Liver (tissue), 9 donors: Measurements from ENCODE around the gene TEX44. TPM values are rescaled to one million over a fixed set of nuclear protein-coding genes. Genes with fewer than 3 reads are reported as not detected.
A peak's percentile ranks its signal among the peaks of the same experiment; 100 is the strongest.

Experiments used
- DNase-seq: peaks from one replicate; pipeline ENCODE4 v3.0.0-alpha.2; 2017; ENCODE audit warnings: low spot score
- H3K27ac ChIP-seq, 2 donors: one replicate each; pipeline ENCODE4 v1.7.0; 2013; ENCODE audit warnings: inconsistent platforms in 2 of 2, low read length in 2 of 2, control low read depth in 1 of 2, low read depth in 1 of 2, mild to moderate bottlenecking in 1 of 2
- H3K27me3 ChIP-seq, 4 donors: one replicate each; pipeline versions ENCODE4 v1.6.1 to v1.7.0; 2013; ENCODE audit warnings: low read length in 3 of 4, inconsistent platforms in 1 of 4, mild to moderate bottlenecking in 1 of 4, moderate library complexity in 1 of 4; ENCODE audit not compliant: control insufficient read depth in 4 of 4, insufficient read depth in 4 of 4
- H3K36me3 ChIP-seq, 4 donors: one replicate each; pipeline versions ENCODE4 v1.6.1 to v1.7.0; 2013; ENCODE audit warnings: low read length in 3 of 4, mild to moderate bottlenecking in 3 of 4, low read depth in 1 of 4, moderate library complexity in 1 of 4; ENCODE audit not compliant: control insufficient read depth in 4 of 4, insufficient read depth in 3 of 4
- H3K4me1 ChIP-seq, 4 donors: one replicate each; pipeline versions ENCODE4 v1.6.1 to v1.7.0; 2013; ENCODE audit warnings: low read length in 3 of 4, mild to moderate bottlenecking in 3 of 4, moderate library complexity in 1 of 4; ENCODE audit not compliant: control insufficient read depth in 4 of 4, insufficient read depth in 4 of 4
- H3K4me3 ChIP-seq, 3 donors: one replicate each; pipeline versions ENCODE4 v1.6.1 to v1.7.0; 2013; ENCODE audit warnings: low read length in 3 of 3, control low read depth in 1 of 3, low read depth in 1 of 3, mild to moderate bottlenecking in 1 of 3
- H3K9ac ChIP-seq, 2 donors: one replicate each; pipeline ENCODE4 v1.7.0; 2013; ENCODE audit warnings: low read length in 2 of 2, mild to moderate bottlenecking in 2 of 2, moderate library complexity in 2 of 2, control low read depth in 1 of 2, low read depth in 1 of 2
- H3K9me3 ChIP-seq, 4 donors: one replicate each; pipeline versions ENCODE4 v1.6.1 to v1.7.0; 2013; ENCODE audit warnings: low read length in 3 of 4; ENCODE audit not compliant: control insufficient read depth in 4 of 4
- EGR1 ChIP-seq, 2 donors: IDR thresholded peaks; 2 replicates each; pipeline ENCODE4 v1.6.1; 2016 to 2018; ENCODE audit warnings: antibody characterized with exemption in 2 of 2, low read depth in 2 of 2
- FOXA1 ChIP-seq: IDR thresholded peaks from 2 replicates; pipeline ENCODE4 v1.6.1; 2016; ENCODE audit warnings: antibody characterized with exemption
- GABPA ChIP-seq, 2 donors: IDR thresholded peaks in 1 of 2; conservative IDR thresholded peaks in 1 of 2; 2 replicates each; pipeline ENCODE4 v1.6.1; 2016; ENCODE audit warnings: antibody characterized with exemption in 2 of 2, mild to moderate bottlenecking in 1 of 2, moderate library complexity in 1 of 2
- NR2F2 ChIP-seq: IDR thresholded peaks from 2 replicates; pipeline ENCODE4 v1.6.1; 2016; ENCODE audit warnings: antibody characterized with exemption
- RXRA ChIP-seq, 2 donors: IDR thresholded peaks; 2 replicates each; pipeline ENCODE4 v1.6.1; 2017 to 2018; ENCODE audit warnings: antibody characterized with exemption in 2 of 2, mild to moderate bottlenecking in 1 of 2
- SP1 ChIP-seq: IDR thresholded peaks from 2 replicates; pipeline ENCODE4 v1.6.1; 2018; ENCODE audit warnings: antibody characterized with exemption, mild to moderate bottlenecking
- WGBS: extraction: QIAGEN DNeasy Blood & Tissue Kit; methylation state at CpG from one replicate; pipeline ENCODE4 v1.1.7; 2013; 5-methylcytosine and 5-hydroxymethylcytosine counted together
- polyA plus RNA-seq, 2 donors: library from polyadenylated mRNA; stranded (reverse) in 1 of 2; unstranded in 1 of 2; fragments of 200-250 nt in 1 of 2; fragments of >200 nt in 1 of 2; fragmentation: Nextera tagmentation in 1 of 2; extraction: Ambion mirVana in 1 of 2; gene quantifications; one replicate each; pipeline versions ENCODE4 v1.2.1 to v1.2.3, GENCODE V29; 2013 to 2015
- total RNA-seq, 2 donors: library from RNA; depleted of rRNA; stranded (reverse); fragments of >200 nt; gene quantifications; one replicate each; pipeline ENCODE4 v1.2.3, GENCODE V29; 2014
- TF ChIP-seq, protein P1 (sequence below): IDR thresholded peaks from 2 replicates; pipeline ENCODE4 v1.6.1; 2016; ENCODE audit warnings: antibody characterized with exemption
- TF ChIP-seq, protein P2 (sequence below): IDR thresholded peaks from 2 replicates; pipeline ENCODE4 v1.6.1; 2016; ENCODE audit warnings: antibody characterized with exemption
- TF ChIP-seq, protein P3 (sequence below): IDR thresholded peaks from 2 replicates; pipeline ENCODE4 v1.6.1; 2016; ENCODE audit warnings: antibody characterized with exemption, mild to moderate bottlenecking
- TF ChIP-seq, protein P4 (sequence below): fragments of 150-350 bp; IDR thresholded peaks from 2 replicates; pipeline ENCODE4 v1.5.1; 2017; ENCODE audit warnings: improper control_type of control experiment, low read depth, low read length; ENCODE audit not compliant: missing input control
- donor health status: healthy.
- donor health status: healthy.
- donor health status: healthy.
- donor health status: healthy.
- donor health status: healthy.

Gene TEX44
- total and polyA plus RNA-seq, 4 donors, result not detected

DNA sequence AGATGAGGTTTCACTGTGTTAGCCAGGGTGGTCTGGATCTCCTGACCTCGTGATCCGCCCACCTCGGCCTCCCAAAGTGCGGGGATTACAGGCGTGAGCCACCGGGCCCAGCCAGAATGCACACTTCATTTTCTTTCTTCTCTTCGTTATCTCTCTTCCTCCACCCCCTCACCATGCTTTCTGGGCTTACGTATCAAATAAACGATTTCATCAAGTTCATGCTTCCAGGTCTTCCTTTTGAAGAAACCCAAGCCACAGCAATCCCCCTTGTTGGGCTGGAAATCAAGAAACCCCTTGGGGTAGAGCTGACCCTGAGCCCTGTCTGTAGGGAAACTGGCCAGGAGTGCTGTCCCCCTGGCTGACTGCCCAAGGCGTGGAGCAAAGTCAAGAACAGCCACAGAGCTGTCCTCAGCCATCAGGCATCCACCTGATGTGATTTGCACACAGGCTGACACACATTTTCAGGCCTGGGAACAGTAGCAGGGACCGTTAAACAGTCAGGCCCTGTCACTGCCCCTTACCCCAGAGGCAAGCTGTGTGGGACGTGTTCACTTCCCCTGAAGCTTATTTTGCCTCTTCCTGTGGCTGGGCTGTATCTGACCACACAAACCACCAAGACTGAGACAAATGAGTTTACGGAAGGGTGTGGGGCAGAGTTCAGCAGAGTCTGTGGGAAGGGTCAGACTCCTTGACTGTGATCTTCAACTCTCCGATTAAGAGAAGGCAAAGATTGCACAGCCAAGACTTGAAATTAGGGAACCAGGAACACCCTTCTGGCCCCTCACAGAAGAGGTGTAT lies 47.4 kb upstream of the TEX44 start (continued):
- TF ChIP-seq, protein P1, sequence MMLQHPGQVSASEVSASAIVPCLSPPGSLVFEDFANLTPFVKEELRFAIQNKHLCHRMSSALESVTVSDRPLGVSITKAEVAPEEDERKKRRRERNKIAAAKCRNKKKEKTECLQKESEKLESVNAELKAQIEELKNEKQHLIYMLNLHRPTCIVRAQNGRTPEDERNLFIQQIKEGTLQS, result no peak
- peak; percentile 84 for TF ChIP-seq NR2F2
- TF ChIP-seq, protein P2, sequence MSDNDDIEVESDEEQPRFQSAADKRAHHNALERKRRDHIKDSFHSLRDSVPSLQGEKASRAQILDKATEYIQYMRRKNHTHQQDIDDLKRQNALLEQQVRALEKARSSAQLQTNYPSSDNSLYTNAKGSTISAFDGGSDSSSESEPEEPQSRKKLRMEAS, result no peak
- no peak for TF ChIP-seq GABPA (IDR thresholded peaks at IDR 0.05 in 1 of 2, conservative IDR thresholded peaks at IDR 0.05 in 1 of 2)

DNA sequence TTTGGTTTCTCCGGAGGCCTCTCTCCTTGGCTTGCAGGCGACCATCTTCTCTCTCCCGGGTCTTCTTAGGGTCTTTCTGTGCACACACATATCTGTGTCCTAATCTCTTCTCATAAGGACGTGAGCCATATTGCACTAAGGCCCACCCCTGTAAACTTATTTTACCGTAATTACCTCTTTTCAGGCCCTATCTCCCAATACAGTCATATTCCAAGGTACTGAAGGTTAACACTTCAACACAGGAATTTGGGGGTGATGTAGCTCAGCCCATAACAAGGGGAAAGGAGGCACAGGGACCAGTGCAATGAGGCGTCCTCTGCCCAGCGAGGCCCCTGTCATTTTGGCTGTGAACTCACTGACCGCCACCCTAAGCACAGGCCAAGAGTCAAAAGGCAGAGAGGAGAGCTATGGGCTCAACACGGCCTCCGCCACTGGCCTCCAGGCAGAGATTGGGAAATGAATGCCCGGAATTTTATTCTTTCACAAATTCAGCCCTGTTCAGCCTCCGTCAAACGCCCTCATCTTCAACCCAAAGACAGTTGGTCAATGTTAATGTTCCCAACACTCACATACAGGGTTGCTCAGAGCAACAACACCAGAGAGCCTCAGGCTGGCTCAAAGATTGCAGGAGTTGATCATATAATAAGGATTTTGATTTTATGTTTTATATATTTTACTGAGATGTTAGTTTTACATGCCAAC lies 46.5 kb upstream of the TEX44 start:
- H3K4me3 ChIP-seq, result no peak overlapping the region
- H3K36me3 ChIP-seq, result no peaks in the 10 kb centered on the region
- no peak overlapping the region for H3K9ac ChIP-seq
- no peaks in the 10 kb centered on the region for H3K27me3 ChIP-seq
- 87% methylated on average over 13 of the region's 13 CpGs for WGBS
- H3K9me3 ChIP-seq, result peaks cover 0 to 9% (median 3%) of the 10 kb centered on the region in 4 donors
- no peak for TF ChIP-seq FOXA1
- TF ChIP-seq SP1, result no peak
- no peak for TF ChIP-seq RXRA (IDR thresholded peaks at IDR 0.05)
- TF ChIP-seq, protein P1, result no peak
- TF ChIP-seq, protein P3, sequence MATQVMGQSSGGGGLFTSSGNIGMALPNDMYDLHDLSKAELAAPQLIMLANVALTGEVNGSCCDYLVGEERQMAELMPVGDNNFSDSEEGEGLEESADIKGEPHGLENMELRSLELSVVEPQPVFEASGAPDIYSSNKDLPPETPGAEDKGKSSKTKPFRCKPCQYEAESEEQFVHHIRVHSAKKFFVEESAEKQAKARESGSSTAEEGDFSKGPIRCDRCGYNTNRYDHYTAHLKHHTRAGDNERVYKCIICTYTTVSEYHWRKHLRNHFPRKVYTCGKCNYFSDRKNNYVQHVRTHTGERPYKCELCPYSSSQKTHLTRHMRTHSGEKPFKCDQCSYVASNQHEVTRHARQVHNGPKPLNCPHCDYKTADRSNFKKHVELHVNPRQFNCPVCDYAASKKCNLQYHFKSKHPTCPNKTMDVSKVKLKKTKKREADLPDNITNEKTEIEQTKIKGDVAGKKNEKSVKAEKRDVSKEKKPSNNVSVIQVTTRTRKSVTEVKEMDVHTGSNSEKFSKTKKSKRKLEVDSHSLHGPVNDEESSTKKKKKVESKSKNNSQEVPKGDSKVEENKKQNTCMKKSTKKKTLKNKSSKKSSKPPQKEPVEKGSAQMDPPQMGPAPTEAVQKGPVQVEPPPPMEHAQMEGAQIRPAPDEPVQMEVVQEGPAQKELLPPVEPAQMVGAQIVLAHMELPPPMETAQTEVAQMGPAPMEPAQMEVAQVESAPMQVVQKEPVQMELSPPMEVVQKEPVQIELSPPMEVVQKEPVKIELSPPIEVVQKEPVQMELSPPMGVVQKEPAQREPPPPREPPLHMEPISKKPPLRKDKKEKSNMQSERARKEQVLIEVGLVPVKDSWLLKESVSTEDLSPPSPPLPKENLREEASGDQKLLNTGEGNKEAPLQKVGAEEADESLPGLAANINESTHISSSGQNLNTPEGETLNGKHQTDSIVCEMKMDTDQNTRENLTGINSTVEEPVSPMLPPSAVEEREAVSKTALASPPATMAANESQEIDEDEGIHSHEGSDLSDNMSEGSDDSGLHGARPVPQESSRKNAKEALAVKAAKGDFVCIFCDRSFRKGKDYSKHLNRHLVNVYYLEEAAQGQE, result no peak
- TF ChIP-seq EGR1 (IDR thresholded peaks at IDR 0.05; ENCODE audit: low read depth in 2 of 2), result no peak
- TF ChIP-seq GABPA (IDR thresholded peaks at IDR 0.05 in 1 of 2, conservative IDR thresholded peaks at IDR 0.05 in 1 of 2), result no peak
- TF ChIP-seq, protein P4, sequence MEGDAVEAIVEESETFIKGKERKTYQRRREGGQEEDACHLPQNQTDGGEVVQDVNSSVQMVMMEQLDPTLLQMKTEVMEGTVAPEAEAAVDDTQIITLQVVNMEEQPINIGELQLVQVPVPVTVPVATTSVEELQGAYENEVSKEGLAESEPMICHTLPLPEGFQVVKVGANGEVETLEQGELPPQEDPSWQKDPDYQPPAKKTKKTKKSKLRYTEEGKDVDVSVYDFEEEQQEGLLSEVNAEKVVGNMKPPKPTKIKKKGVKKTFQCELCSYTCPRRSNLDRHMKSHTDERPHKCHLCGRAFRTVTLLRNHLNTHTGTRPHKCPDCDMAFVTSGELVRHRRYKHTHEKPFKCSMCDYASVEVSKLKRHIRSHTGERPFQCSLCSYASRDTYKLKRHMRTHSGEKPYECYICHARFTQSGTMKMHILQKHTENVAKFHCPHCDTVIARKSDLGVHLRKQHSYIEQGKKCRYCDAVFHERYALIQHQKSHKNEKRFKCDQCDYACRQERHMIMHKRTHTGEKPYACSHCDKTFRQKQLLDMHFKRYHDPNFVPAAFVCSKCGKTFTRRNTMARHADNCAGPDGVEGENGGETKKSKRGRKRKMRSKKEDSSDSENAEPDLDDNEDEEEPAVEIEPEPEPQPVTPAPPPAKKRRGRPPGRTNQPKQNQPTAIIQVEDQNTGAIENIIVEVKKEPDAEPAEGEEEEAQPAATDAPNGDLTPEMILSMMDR, result no peak
- H3K4me1 ChIP-seq, result no peaks in the 10 kb centered on the region
- H3K27ac ChIP-seq, result no peak overlapping the region
- no peak for DNase-seq
